ENCODE data around the gene SHMT2. TPM values are rescaled to one million over a fixed set of nuclear protein-coding genes. Genes with fewer than 3 reads are reported as not detected.

Gene SHMT2
- total RNA-seq, 2 experiments from 2014 or later = 142 to 159 TPM

DNA sequence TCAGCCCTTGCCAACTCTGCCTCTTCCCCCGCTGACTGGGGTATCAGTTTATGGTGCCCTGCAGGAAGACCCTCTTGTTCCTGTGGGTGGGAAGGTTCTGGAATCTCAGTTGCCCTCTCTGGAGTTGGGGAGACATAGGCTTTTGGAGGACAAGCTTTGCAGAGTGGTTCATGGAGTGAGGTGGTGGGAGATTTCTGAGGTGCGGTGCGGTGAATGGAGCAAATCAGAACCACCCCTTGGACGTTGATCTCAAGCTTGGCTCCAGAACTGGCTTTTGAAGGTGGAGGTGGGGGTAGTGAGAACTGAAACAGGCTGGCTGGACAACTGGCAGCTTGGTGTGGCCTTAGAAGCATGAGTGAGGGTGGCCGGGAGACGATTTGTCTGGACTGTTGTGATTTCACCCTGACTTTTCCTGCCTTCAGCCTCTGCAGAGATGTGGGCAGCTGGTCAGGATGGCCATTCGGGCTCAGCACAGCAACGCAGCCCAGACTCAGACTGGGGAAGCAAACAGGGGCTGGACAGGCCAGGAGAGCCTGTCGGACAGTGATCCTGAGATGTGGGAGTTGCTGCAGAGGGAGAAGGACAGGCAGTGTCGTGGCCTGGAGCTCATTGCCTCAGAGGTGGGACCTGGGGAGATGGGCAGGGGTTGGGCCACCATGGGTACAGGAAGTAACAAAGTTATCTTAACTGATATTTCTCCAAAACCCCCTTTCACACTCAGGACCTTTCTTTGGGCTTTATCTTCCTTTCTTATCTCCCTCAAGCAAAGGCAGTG lies 1.1 kb downstream of the SHMT2 start:
- H3K4me1 Mint-ChIP-seq = peaks cover 43% of the 10 kb centered on the region
- no peak for DNase-seq
- H3K9me3 Mint-ChIP-seq = no peaks in the 10 kb centered on the region
- POLR2A ChIA-PET = interaction anchor here (0.6 to 6.1 kb wide), 7 partner anchors 9 to 228 kb away, joined by 3 to 71 read pairs (median 4); partner anchors contain the start of gene STAT6
- peak overlapping the region; percentile 95 for H3K4me3 Mint-ChIP-seq
- H3K27me3 Mint-ChIP-seq = peaks cover 16% of the 10 kb centered on the region
- peaks cover 35% of the 10 kb centered on the region for H3K36me3 Mint-ChIP-seq
- no peak for ATAC-seq (ENCODE audit: low read depth)
- peak overlapping the region; percentile 91 for H3K27ac Mint-ChIP-seq

DNA sequence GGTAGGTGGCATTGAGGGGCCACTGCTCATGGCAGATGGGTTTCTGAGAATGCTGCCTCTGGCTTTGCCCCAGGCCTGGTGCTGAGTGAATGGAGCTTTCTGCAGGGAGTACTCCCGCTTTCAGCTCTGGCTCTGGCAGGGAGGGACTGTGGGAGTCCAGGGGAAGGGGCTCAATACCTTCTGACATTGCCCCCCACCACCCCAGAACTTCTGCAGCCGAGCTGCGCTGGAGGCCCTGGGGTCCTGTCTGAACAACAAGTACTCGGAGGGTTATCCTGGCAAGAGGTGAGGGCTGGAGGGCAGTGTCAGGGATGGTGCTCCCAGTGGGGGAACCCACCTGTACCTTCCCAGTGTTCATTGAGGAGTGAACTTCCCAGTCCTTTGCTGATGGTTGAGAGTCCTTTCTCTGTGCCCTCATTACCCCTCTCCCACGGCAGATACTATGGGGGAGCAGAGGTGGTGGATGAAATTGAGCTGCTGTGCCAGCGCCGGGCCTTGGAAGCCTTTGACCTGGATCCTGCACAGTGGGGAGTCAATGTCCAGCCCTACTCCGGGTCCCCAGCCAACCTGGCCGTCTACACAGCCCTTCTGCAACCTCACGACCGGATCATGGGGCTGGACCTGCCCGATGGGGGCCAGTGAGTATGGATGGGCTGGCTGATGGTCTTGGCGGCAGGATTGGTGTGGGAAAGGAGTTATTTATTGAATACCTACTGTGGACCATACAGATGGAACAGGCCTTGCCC lies 1.9 kb downstream of the SHMT2 start:
- POLR2A ChIA-PET = interaction anchor here (2.0 to 6.1 kb wide), 2 partner anchors 8 to 11 kb away, joined by 4 to 71 read pairs; a partner anchor contains a TSS
- Mint-ChIP-seq H3K27ac (peak overlapping the region; percentile 91), H3K9me3 (no peaks in the 10 kb centered on the region), H3K36me3 (peaks cover 37% of the 10 kb centered on the region), H3K4me3 (peak overlapping the region; percentile 95), H3K27me3 (peaks cover 10% of the 10 kb centered on the region), H3K4me1 (peaks cover 39% of the 10 kb centered on the region)
- DNase-seq = no peak
- no peak for ATAC-seq (ENCODE audit: low read depth)

DNA sequence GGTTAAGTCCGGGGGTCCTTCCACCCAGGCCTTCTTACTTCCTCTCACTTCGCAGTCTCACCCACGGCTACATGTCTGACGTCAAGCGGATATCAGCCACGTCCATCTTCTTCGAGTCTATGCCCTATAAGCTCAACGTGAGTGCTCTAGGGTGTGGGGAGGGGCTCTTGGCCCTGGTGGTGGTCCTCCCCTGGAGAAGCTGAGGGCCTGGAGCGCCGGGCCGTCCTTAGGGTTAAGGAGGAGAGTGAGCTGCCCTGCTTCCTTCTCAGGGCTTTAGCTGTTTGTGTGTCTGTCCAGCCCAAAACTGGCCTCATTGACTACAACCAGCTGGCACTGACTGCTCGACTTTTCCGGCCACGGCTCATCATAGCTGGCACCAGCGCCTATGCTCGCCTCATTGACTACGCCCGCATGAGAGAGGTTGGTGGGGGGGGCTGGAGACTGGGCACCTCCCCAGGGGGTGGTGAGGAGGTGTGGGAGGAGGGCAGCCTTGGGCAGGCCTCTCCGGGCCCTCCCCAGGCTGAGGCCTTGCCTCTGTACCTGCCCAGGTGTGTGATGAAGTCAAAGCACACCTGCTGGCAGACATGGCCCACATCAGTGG lies 2.7 kb downstream of the SHMT2 start:
- Mint-ChIP-seq H3K9me3 (no peaks in the 10 kb centered on the region), H3K27me3 (peaks cover 11% of the 10 kb centered on the region), H3K4me1 (peaks cover 41% of the 10 kb centered on the region), H3K36me3 (peaks cover 37% of the 10 kb centered on the region), H3K27ac (no peak overlapping the region), H3K4me3 (no peak overlapping the region)
- ATAC-seq (ENCODE audit: low read depth) (no peak), DNase-seq (no peak)
- POLR2A ChIA-PET = interaction anchor here (2.0 kb wide), 1 partner anchor 10 kb away, joined by 4 read pairs; no protein-coding TSS in a partner anchor

DNA sequence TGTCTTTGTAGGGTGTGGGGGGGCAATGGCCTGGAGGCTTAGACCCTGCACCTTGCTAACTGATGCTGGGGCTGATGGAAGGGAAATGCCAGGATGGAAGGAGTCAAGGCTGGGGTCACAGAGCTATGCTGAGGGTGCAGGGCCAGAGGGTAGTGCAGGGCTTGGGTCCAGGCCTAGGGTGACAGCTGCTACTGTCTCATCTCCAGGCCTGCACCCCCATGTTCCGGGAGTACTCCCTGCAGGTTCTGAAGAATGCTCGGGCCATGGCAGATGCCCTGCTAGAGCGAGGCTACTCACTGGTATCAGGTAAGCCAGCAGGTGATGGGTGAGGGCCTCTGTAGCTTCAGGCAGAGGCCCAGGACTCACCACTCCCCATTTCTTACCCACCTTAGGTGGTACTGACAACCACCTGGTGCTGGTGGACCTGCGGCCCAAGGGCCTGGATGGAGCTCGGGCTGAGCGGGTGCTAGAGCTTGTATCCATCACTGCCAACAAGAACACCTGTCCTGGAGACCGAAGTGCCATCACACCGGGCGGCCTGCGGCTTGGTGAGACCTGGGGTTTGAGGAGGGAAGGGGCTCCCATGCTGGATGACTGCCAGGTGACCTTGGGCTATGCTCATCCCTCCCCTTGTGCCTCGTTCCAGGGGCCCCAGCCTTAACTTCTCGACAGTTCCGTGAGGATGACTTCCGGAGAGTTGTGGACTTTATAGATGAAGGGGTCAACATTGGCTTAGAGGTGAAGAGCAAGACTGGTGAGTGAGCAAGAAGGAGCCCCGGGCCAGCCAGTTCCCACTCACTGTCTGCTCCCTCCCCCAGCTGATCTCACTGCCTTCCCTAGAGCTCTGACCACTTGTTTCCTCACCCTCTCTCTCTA lies 4.1 kb downstream of the SHMT2 start:
- Mint-ChIP-seq H3K27me3 (peaks cover 12% of the 10 kb centered on the region), H3K4me1 (peaks cover 42% of the 10 kb centered on the region), H3K36me3 (peaks cover 37% of the 10 kb centered on the region), H3K27ac (no peak overlapping the region), H3K4me3 (no peak overlapping the region), H3K9me3 (no peaks in the 10 kb centered on the region)
- ATAC-seq (ENCODE audit: low read depth) = no peak
- POLR2A ChIA-PET = interaction anchor here (2.0 kb wide), 1 partner anchor 9 kb away, joined by 4 read pairs; no protein-coding TSS in a partner anchor
- peak; percentile 30 for DNase-seq

DNA sequence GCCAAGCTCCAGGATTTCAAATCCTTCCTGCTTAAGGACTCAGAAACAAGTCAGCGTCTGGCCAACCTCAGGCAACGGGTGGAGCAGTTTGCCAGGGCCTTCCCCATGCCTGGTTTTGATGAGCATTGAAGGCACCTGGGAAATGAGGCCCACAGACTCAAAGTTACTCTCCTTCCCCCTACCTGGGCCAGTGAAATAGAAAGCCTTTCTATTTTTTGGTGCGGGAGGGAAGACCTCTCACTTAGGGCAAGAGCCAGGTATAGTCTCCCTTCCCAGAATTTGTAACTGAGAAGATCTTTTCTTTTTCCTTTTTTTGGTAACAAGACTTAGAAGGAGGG lies 4.7 kb downstream of the SHMT2 start:
- DNase-seq = no peak
- POLR2A ChIA-PET = no interaction called here
- H3K4me1 Mint-ChIP-seq = peaks cover 40% of the 10 kb centered on the region
- ATAC-seq (ENCODE audit: low read depth) = no peak
- H3K4me3 Mint-ChIP-seq = no peak overlapping the region
- H3K27me3 Mint-ChIP-seq = peaks cover 15% of the 10 kb centered on the region
- H3K9me3 Mint-ChIP-seq = no peaks in the 10 kb centered on the region
- peaks cover 37% of the 10 kb centered on the region for H3K36me3 Mint-ChIP-seq
- H3K27ac Mint-ChIP-seq = no peak overlapping the region

DNA sequence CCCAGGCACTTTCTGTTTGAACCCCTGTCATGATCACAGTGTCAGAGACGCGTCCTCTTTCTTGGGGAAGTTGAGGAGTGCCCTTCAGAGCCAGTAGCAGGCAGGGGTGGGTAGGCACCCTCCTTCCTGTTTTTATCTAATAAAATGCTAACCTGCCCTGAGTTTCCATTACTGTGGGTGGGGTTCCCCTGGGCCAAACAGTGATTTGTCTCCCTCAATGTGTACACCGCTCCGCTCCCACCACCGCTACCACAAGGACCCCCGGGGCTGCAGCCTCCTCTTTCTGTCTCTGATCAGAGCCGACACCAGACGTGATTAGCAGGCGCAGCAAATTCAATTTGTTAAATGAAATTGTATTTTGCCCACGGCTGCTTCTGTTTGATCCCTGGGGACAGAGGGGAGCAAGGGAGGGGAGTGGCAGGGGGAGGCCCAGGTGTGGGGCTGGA lies 5.1 kb downstream of the SHMT2 start:
- Mint-ChIP-seq H3K4me3 (no peak overlapping the region), H3K27ac (no peak overlapping the region), H3K27me3 (peaks cover 15% of the 10 kb centered on the region), H3K4me1 (peaks cover 42% of the 10 kb centered on the region), H3K36me3 (peaks cover 36% of the 10 kb centered on the region), H3K9me3 (no peaks in the 10 kb centered on the region)
- DNase-seq (no peak), ATAC-seq (ENCODE audit: low read depth) (no peak)
- POLR2A ChIA-PET = no interaction called here

DNA sequence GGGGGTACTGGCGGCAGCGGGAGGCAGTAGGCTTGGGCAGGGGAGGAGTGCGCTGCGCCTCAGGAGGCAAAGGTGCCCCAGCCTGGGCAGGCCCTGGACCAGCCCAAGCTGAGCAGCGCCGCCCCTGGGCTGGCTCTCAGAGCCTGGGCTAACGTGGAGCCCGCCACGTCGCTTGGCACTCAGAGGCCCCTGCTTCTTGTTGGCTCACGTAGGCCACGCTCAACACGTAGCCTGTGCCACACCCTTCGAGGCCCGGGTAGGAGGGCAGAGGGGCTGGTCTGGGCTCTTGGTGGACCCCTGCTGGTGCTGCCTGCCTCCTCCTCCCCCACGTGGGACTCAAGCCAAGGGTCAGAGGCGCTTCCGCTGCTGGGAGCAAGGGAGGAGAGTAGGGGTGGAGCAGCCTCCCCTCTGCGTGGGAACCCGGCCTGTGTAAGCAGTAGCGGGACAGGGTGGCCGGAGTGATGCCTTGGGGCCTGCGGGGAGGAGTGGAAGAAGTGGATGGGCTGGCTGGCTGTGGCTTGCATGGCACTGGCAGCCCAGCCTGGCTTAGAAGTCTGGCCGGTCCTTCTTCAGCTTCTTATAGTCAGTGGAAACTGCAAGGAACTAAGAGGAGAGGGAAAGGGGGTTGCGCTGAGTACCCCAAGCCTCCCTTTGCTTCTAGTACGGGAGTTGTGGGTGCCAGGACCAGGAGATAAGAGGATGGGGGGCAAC lies 5.7 kb downstream of the SHMT2 start:
- peak; percentile 33 for DNase-seq
- Mint-ChIP-seq H3K4me3 (no peak overlapping the region), H3K9me3 (no peaks in the 10 kb centered on the region), H3K27me3 (peaks cover 15% of the 10 kb centered on the region), H3K27ac (no peak overlapping the region), H3K36me3 (peaks cover 32% of the 10 kb centered on the region), H3K4me1 (peaks cover 44% of the 10 kb centered on the region)
- POLR2A ChIA-PET = no interaction called here
- no peak for ATAC-seq (ENCODE audit: low read depth)

DNA sequence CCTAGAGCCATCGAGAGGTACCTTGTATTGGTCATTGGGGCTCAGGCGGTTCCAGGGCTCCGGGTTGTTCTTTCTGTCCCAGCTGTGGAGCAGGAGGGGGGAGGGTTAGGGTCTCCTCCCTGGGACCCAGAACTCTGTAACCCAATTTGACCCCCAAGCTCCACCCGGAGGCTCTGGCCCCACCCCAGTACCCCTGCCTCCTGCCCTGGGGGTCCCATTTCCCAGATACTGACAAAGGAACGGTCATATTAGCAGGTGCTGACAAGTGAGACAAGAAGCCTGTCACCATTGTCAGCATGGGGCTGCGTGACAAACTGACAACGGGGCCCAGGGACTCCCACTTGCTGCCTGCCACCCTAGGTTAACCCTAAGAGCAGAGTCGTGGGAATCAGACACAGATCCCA lies 6.2 kb downstream of the SHMT2 start:
- H3K27ac Mint-ChIP-seq = no peak overlapping the region
- no peak overlapping the region for H3K4me3 Mint-ChIP-seq
- DNase-seq (peak; percentile 38), ATAC-seq (ENCODE audit: low read depth) (no peak)
- peaks cover 21% of the 10 kb centered on the region for H3K27me3 Mint-ChIP-seq
- POLR2A ChIA-PET = interaction anchor here (8.8 kb wide), 1 partner anchor 7 kb away, joined by 71 read pairs; the partner anchor contains the start of gene SHMT2
- peaks cover 29% of the 10 kb centered on the region for H3K36me3 Mint-ChIP-seq
- H3K4me1 Mint-ChIP-seq = peaks cover 44% of the 10 kb centered on the region
- H3K9me3 Mint-ChIP-seq = no peaks in the 10 kb centered on the region

DNA sequence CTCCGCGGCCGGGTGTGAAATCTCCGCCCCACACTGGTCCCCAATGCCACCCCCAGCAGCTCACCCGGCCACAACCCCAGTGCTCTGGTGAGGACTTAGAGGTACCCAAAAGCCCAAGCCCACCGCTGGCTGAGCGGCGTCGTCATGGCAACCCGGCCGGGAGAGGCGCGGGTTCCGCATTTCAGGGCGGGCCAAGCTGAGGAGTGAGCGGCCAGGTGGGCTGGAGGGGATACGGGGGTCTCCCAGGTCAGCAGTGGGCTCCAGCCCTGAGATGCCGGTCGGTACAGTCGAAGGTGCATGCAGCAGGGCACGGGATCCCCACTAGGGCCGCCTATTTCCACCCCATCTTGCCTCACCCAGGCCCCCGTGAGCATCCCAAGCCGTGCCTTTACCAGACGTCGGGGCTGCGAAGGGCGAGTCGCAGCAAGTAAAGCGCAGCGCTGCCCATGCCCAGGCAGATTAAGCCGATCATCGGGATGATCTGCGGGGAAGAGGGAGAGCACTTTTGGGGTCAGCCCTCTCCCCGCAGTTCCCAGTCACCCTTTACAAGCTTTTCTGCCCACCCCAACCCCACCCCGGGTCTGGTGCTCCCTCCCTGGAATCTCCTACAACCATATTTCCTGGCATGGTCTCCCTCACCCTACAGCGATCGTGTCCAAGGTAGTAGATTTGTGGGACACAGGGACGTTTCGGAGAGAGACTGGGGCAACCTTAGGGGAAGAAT lies 6.9 kb downstream of the SHMT2 start:
- POLR2A ChIA-PET = interaction anchor here (4.2 to 8.8 kb wide), 3 partner anchors 8 to 22 kb away, joined by 22 to 71 read pairs (median 57); partner anchors contain the start of gene SHMT2
- Mint-ChIP-seq H3K27ac (no peak overlapping the region), H3K36me3 (peaks cover 29% of the 10 kb centered on the region), H3K4me3 (no peak overlapping the region), H3K27me3 (peaks cover 27% of the 10 kb centered on the region), H3K9me3 (no peaks in the 10 kb centered on the region), H3K4me1 (peaks cover 42% of the 10 kb centered on the region)
- DNase-seq (peak; percentile 39), ATAC-seq (ENCODE audit: low read depth) (no peak)

DNA sequence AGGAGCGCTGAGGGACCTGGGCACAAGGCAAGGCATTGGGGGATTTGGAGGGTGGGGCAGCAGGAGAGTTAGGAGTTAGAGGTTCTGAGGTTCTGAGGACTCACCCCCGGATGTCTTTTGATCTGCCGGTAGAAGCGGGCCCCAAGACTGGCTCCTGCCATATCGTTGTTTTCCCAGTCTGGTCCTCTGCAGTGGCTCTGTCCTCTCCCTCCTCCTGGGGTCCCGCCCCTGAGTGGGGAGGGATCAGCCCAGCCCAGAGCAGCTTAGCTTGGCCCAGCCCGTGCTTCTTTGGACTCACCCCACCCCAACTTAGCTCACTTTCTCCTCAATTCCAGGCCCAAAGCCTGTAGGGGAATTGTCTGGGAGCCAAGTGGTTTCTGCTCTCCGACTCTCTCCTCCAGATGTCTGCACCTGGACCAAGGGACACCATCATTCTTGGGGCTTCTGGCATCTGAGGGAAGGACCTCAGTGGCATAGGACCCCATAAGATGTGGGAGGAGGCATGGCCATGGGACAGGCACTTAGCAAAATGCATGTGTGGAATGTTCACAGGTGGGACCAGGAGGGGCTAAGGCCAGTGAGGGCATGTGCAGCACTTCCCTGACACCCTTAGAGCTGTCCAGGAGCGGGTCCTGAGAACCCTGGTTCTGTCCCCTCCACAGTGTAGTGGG lies 7.5 kb downstream of the SHMT2 start:
- peaks cover 34% of the 10 kb centered on the region for H3K27me3 Mint-ChIP-seq
- peaks cover 49% of the 10 kb centered on the region for H3K4me1 Mint-ChIP-seq
- POLR2A ChIA-PET = interaction anchor here (4.2 to 8.8 kb wide), 3 partner anchors 9 to 23 kb away, joined by 22 to 71 read pairs (median 57); partner anchors contain the start of gene SHMT2
- ATAC-seq (ENCODE audit: low read depth) = no peak
- H3K27ac Mint-ChIP-seq = no peak overlapping the region
- H3K36me3 Mint-ChIP-seq = peaks cover 27% of the 10 kb centered on the region
- H3K9me3 Mint-ChIP-seq = no peaks in the 10 kb centered on the region
- peak; percentile 46 for DNase-seq
- H3K4me3 Mint-ChIP-seq = peak overlapping the region; percentile 64

DNA sequence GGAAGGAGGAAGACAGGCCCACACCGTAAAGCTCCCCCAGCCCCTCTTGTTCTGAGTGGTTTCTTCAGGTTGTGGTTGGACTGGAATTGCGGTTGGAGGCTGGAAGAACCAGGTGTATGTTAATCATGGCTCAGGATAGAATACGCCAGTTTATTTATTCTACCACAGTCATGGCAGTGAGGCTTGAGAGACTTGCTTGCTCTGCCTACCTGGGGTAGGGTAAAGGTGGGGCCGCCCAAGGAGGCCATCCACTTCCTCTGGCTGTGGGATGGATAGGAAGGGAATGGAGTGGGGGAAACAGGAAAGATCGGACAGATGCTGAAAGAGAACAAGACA lies 8.1 kb downstream of the SHMT2 start:
- Mint-ChIP-seq H3K9me3 (no peaks in the 10 kb centered on the region), H3K36me3 (peaks cover 25% of the 10 kb centered on the region), H3K4me3 (peak overlapping the region; percentile 64), H3K27ac (no peak overlapping the region), H3K27me3 (peaks cover 38% of the 10 kb centered on the region), H3K4me1 (peaks cover 49% of the 10 kb centered on the region)
- POLR2A ChIA-PET = interaction anchor here (4.2 to 8.8 kb wide), 3 partner anchors 9 to 23 kb away, joined by 22 to 71 read pairs (median 57); partner anchors contain the start of gene SHMT2
- ATAC-seq (ENCODE audit: low read depth) (no peak), DNase-seq (peak; percentile 33)
